DND-41 (cell line): ENCODE data around the gene DTNB.

Experiments used
- ATAC-seq: fragments of 200-7000 bp; cut with Tn5 transposase; 3 replicates; pipeline ENCODE4 v1.9.1; 2021; ENCODE audit warnings: low read depth; ENCODE audit not compliant: insufficient read depth
- DNase-seq: peaks from one replicate; pipeline ENCODE4 v3.0.0-alpha.2; 2020
- H2AFZ ChIP-seq: 2 replicates; pipeline ENCODE4 v1.6.0; 2012; ENCODE audit warnings: low read depth, low read length
- H3K27ac ChIP-seq: 2 replicates; pipeline ENCODE4 v1.5.1; 2012; ENCODE audit warnings: low read length, inconsistent platforms
- H3K27me3 ChIP-seq: fragments of 200-600 bp; sonication (generic); 2 replicates; pipeline ENCODE4 v1.6.0; 2012; ENCODE audit warnings: low read length, mild to moderate bottlenecking, inconsistent platforms; ENCODE audit not compliant: insufficient read depth, poor library complexity
- H3K36me3 ChIP-seq: 2 replicates; pipeline ENCODE4 v1.5.1; 2012; ENCODE audit warnings: low read length, inconsistent platforms; ENCODE audit not compliant: insufficient read depth
- H3K4me1 ChIP-seq: 2 replicates; pipeline ENCODE4 v1.5.1; 2012; ENCODE audit warnings: mild to moderate bottlenecking, low read length; ENCODE audit not compliant: insufficient read depth
- H3K4me2 ChIP-seq: 2 replicates; pipeline ENCODE4 v1.6.0; 2012; ENCODE audit warnings: mild to moderate bottlenecking, moderate library complexity, low read length, inconsistent platforms; ENCODE audit not compliant: insufficient read depth
- H3K4me3 ChIP-seq, 2 experiments: fragments of 200-600 bp in 1 of 2; shearing (Covaris generic) in 1 of 2; 2 replicates each; pipeline ENCODE4 v1.5.1; 2012 to 2016; ENCODE audit warnings: inconsistent platforms in 2 of 2, low read length in 2 of 2, mild to moderate bottlenecking in 2 of 2, low read depth in 1 of 2, moderate library complexity in 1 of 2
- H3K79me2 ChIP-seq: 2 replicates; pipeline ENCODE4 v1.6.0; 2012; ENCODE audit warnings: low read length, inconsistent platforms; ENCODE audit not compliant: insufficient read depth
- H3K9ac ChIP-seq: 2 replicates; pipeline ENCODE4 v1.6.0; 2012; ENCODE audit warnings: low read depth, mild to moderate bottlenecking, inconsistent platforms, low read length, moderate library complexity
- H3K9me3 ChIP-seq: 2 replicates; pipeline ENCODE4 v1.5.1; 2012; ENCODE audit warnings: low read length, moderate library complexity, mild to moderate bottlenecking, inconsistent platforms; ENCODE audit not compliant: insufficient read depth, severe bottlenecking
- H4K20me1 ChIP-seq: 2 replicates; pipeline ENCODE4 v1.6.0; 2012; ENCODE audit warnings: low read length; ENCODE audit not compliant: insufficient read depth
- CTCF ChIP-seq: IDR thresholded peaks from 2 replicates; pipeline ENCODE4 v1.5.1; 2012; ENCODE audit warnings: borderline replicate concordance, low read length, moderate library complexity, mild to moderate bottlenecking; ENCODE audit not compliant: poor library complexity, severe bottlenecking; ENCODE audit errors: extremely low read depth
- EZH2 ChIP-seq: IDR thresholded peaks from 3 replicates; pipeline ENCODE4 v1.6.1; 2012; ENCODE audit warnings: borderline replicate concordance, low read depth, mild to moderate bottlenecking, moderate library complexity, low read length, inconsistent platforms; ENCODE audit not compliant: severe bottlenecking

DTNB gene

DNA sequence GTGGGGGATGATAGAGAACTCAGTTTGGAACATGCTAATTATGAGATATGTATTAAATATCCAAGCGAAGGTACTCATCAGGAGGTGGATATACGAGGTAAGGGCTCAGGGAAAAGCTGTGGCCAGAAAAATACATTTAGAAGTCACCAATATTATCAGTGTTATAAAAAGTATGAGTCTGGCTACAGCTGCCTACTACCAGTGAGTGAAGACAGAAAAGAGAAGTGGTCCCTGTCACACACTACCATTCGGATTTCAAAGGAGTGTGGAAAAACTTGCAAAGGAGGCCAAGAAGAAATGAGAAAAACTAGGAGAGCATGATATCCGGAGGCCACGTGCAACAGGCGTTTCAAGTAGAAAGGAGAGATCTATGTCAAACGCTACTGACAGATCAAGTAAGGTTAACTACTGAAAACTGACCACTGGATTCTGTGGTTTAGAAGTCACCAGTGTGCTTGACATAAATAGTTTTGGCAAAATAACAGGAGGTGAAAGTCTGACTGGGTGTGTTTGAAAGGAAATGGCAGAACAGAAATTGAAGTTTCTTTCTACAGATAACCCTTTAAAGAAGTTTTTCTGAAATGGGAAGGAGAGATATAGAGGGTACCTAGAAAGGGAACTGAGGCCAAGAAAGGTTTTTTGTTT lies 213.0 kb downstream of the DTNB start:
- Histone ChIP-seq H3K9ac (no peak overlapping the region), H3K27ac (no peak overlapping the region), H3K4me2 (no peak overlapping the region), H4K20me1 (no peaks in the 10 kb centered on the region), H3K36me3 (no peaks in the 10 kb centered on the region), H3K27me3 (no peaks in the 10 kb centered on the region), H2AFZ (no peak overlapping the region), H3K79me2 (no peaks in the 10 kb centered on the region), H3K4me1 (no peaks in the 10 kb centered on the region), H3K9me3 (no peaks in the 10 kb centered on the region), H3K4me3 (no peak overlapping the region)
- no peak for DNase-seq
- no peak for ATAC-seq
- TF ChIP-seq CTCF: no peak
- TF ChIP-seq EZH2: no peak

- no peaks in the 10 kb centered on the region for H3K4me1 ChIP-seq
- TF ChIP-seq CTCF (no peak), EZH2 (no peak)
- no peaks in the 10 kb centered on the region for H4K20me1 ChIP-seq
- no peak overlapping the region for H2AFZ ChIP-seq
- H3K27ac ChIP-seq: no peak overlapping the region
- DNase-seq: no peak
- no peaks in the 10 kb centered on the region for H3K36me3 ChIP-seq
- H3K79me2 ChIP-seq: no peaks in the 10 kb centered on the region
- H3K4me2 ChIP-seq: no peak overlapping the region
- no peak overlapping the region for H3K9ac ChIP-seq
- H3K9me3 ChIP-seq: no peaks in the 10 kb centered on the region
- H3K4me3 ChIP-seq: no peak overlapping the region
- no peak for ATAC-seq
- H3K27me3 ChIP-seq: no peaks in the 10 kb centered on the region
Measured at GRCh38 chr2:25454824-25455611, 218.4 kb downstream of the DTNB start.

GRCh38 chr2:25453199-25453905 lies 220.0 kb downstream of the DTNB start:
- Histone ChIP-seq H3K9ac (no peak overlapping the region), H3K27ac (no peak overlapping the region), H2AFZ (no peak overlapping the region), H3K4me1 (no peaks in the 10 kb centered on the region), H3K9me3 (no peaks in the 10 kb centered on the region), H3K36me3 (no peaks in the 10 kb centered on the region), H3K79me2 (no peaks in the 10 kb centered on the region), H3K4me3 (no peak overlapping the region), H3K27me3 (no peaks in the 10 kb centered on the region), H3K4me2 (no peak overlapping the region), H4K20me1 (no peaks in the 10 kb centered on the region)
- TF ChIP-seq EZH2: no peak
- TF ChIP-seq CTCF: no peak
- ATAC-seq: no peak
- DNase-seq: no peak
